ENCODE measurements around the gene ELP1.
"Not testable (repeated sequence)": the region's sequence is repeated elsewhere in the genome, so short reads cannot be mapped to it uniquely, and the experiment has no call there.

ELP1 gene

DNA sequence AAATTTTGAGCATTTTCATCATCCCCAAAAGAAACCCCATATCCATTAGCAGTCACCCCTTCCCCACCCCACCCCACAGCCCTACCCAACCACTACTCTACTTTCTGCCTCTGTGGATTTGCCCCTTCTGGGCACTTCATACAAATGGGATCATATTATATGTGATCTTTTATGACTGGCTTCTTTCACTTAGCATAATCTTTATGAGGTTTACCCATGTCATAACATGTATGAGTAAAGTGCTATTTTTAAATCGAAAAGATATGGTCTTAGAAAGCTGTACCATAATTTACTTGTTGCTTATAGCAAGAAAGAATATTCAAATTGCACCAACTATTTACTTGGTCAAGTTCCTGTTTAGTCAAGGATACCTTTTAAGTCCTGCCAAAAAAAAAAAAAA lies 12.7 kb downstream of the ELP1 start:
- DNase-seq, result no peak

DNA sequence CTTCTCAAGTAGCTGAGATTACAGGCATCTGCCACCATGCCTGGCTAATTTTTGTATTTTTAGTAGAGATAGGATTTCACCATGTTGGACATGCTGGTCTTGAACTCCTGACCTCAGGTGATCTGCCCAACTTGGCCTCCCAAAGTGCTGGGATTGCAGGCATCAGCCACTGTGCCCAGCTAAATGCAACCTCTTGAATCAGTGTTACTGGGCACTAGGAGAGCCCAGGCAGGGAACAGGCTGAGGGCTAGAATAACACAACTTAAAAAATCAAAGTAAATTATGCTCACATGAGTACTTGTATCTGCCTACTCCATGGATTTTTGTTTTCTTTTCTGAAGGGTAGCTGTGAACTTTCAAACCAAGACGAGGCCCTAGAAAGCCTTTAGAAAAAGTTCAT lies 13.5 kb downstream of the ELP1 start:
- not testable (repeated sequence) for DNase-seq

DNA sequence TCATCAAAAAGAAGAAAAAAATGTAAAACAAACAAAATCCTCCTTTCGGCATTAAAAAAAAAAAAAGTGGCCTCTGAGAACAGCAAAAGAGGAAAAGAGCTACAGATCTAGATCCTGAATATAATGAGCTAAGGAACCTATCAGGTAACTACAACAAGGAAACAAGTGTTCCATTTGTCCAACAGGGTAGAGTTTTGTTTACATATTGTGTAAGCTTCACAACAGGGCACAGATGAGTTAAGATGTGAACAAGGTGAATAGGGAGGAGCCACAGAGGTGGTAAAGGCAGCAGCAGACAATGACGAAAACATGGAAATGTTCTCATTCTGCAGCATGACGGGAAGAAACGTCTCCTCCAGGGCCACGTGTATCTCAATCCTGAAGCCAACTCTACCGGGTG lies 14.4 kb downstream of the ELP1 start:
- DNase-seq, result no peak

DNA sequence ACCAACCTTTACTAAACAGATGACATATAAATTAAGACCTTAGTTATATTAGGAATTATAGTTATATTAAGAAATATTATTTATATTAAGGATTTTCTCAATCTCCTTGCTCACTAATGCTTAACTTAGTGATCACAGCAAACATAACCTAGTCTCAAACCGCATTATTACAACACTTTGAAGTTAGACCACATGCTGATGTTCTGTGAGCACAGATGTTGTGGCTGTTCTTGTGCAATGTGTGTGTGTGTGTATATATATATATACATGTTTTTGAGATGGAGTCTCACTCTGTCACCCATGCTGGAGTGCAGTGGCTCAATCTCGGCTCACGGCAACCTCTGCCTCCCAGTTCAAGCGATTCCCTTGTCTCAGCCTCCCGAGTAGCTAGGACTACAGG lies 20.5 kb downstream of the ELP1 start:
- no peak for DNase-seq

DNA sequence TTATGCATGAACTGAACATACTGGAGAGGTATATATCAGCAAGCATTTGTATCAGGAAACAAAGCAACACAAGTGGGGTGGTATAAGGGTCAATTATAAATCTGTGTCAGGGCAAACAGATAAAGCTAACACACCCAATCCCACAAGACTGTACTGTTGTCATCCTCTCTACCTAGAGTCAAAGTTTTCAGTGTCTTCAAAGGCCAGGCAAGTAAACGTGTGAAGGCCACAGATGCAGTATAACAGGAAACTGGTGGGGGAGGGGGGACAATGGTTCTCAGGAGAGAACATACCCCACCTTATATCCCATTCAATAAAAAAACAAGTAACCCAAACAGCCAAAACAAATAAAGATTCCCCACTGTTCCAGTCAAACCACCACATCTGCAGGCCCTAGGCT lies 22.1 kb downstream of the ELP1 start:
- DNase-seq, result no peak

DNA sequence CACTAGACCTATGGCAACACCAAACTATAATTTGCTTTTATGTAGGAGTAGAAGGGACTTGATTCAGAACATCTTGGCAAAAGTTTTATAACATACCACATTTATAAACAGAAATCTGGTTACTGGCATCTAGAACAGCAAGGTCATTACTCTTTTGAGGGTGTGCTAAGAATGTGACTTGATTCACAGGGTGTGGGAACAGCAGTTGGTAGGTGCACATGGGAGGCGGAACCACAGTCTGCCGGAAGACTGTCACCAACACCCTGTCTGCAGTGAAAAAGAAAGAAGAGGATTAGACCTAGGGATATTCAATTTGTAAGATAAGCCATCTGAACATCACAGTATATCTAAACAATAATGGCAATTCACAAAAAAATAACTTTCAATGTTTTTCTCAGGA lies 23.0 kb downstream of the ELP1 start:
- no peak for DNase-seq

DNA sequence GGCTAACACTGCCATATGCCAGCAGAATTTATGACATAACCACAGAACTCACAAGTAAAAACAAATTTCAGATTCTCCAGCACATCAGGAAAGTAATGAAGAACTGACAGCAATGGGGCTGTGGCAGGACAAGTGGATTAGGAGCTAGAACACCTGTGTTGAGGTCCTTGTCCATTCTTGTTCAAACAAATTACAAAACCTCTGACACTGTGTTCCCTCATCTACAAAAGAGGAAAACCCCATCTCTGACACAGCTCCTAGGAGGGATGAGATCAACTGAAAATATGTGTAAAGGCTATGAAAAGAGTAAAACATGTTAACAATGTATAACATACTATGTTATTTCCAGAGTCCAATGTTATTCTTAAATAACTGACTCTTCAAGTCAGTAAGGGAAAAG lies 23.5 kb downstream of the ELP1 start:
- no peak for DNase-seq

DNA sequence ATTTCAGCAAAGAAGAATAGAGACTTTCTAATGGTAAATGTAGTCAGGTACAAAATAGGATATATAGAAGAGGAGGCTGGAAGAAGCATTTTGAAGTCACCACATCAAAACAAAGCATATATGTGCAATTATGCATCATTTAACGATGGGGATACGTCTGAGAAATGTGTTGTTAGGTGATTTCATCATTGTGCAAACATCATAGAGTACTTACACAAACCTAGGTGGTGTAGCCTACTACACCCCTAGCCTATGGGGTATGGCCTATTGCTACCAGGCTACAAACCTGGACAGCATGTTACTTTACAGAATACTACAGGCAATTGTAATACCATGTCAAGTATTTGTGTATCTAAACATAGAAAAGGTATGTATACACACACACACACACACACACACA lies 28.4 kb downstream of the ELP1 start:
- no peak for DNase-seq

DNA sequence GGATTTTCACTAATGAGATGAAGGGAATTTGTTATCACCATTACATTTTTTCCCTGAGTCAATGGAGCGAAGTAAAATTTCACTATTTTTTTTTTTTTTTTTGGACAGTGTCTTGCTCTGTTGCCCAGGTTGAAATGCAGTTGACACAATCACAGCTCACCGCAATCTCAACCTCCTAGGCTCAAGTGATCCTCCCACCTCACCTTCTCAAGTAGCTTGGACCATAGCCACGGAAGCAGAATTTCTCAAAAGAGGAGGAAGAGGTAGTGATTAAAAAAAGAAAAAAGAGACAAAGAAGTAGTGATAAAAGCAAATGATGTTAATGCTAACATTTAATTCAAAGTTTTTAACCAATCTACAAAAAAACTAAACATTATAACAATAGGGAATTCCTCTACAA lies 29.8 kb downstream of the ELP1 start:
- no peak for DNase-seq

DNA sequence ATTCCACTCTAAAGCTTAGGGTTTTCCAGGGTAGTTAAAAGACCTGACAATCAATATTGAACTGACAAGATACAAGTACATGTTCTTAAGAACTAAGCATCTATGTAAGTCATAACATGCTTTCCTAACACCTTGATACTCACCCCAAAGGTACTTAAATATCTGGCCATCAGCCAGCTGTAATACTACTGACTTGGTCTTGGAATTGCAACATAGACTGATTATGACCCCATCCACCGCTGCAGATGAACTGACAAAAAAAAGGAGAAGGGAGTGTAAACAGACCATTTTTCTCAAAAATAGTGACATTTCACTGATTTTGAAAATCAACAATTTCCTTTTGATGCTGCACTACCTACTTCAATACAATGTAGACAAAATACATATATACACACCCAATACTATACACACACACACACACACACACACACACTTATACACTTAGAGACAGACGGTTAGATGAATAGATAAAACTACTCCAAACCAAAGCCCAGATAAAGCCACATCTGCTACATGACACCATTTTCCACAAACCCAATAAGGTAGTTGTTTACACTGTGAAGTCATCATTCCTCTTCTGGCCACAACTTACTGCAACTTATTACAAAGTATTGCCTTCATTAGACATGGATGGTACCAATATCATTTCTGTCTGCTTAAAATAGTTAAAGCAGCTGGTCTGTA lies 30.4 kb downstream of the ELP1 start:
- no peak for DNase-seq

DNA sequence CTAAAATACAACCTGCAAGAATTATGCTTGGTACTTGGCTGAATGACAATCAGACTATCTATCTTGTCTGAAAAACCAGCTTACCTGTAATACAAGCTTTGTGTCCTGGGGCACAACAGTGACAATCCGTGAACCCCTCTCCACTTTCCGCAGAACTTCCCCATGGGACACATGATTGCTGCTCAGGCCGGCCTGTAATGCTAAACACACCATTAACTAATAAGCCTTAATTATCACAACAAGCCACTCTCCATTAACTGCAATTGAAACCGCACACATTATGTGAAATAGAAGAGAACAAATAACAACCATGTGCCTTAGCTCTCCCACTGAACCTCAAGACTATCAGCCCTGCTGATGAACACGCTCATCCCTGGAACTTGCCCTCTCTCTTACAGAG lies 33.7 kb downstream of the ELP1 start:
- no peak for DNase-seq

DNA sequence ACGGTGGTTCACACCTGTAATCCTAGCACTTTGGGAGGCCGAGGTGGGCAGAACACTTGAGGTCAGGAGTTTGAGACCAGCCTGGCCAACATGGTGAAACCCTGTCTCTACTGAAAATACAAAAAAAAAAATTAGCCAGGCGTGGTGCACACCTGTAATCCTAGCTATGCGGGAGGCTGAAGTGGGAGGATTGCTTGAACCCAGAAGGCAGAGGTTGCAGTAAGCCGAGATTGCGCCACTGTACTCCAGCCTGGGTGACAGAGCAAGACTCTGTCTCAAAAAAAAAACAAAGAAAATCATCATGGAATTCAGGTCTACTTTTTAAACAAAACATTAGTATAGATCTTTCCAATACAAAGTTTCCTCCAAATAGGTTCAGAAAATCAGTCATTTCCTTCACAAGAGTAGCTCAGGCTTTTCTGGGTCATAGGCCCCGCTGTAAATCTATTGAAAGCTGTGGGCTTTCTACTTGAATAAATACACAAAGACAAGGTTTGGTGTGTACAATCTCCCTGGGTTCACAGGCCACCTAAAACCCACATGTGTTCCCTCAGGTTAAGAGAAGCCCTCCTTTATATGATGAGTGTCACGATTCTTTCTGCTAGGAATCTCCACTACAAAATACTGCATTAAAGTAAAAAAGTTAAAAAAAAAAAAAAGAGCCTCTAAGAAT lies 34.8 kb downstream of the ELP1 start:
- DNase-seq, result not testable (repeated sequence)

DNA sequence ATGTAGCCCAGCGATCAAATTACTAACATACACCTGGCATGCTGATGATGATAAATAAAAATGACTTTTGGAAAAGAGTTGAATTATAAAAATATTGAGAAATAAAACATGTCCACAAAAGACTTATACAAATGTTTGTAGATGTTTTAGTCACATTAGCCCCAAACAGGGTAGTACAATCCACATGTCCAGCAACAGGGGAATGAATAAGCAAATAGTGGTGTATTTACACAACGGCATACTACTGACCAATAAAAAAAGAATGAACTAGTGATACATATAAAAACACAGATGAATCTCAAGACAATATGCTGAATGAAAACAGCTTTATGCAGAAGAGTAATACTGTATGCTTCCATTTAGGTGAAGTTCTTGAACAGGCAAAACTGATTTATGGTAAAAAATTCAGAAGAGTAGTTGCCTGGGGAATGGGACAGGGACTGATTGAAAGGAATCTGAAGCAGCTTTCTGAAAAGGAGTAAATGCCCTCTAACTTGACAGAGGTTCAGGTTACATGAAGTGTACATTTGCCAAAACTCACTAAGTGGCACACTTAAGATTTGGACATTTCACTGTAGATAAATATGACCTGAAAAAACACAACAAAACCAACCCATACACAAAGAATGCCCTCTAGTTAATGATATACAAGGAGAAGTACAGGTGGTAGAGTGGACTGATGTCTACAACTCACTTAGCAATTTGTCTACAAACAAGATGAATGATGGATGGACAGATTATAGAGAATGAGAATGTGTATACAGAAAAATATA lies 36.4 kb downstream of the ELP1 start:
- DNase-seq, result no peak

DNA sequence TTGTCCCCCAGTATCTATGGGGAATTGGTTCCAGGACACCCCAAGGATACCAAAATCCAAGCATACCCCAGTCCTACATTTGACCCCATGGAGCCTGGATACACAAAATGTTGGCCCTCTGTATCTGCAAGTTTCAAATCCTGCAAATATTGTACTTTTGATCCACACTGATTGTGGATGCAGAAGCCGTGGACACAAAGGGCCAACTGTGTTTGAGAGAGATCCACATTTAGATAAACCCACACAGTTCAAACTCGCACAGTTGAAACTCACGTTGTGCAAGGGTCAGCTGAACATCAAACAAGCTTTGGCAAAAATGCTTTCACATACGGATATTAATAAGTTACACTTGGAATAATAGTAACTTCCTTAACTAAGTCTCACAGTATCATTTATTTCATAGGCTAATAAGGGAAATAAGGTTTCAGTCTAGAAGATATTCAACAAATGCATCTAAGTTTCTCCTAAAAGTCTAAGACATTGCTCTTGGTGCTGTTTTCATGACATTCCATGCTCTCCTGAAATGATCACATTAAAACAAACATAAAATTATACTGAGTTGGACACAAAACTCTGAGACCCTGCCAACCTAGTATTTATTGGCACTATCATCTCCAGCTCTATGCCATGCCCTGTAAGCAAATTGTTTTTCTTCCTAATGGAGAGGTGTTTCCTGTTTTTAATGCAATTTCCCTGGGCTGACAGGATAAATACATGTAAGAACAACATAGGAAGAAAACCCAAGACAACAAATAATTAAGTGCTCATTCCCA lies 39.5 kb downstream of the ELP1 start:
- no peak for DNase-seq

DNA sequence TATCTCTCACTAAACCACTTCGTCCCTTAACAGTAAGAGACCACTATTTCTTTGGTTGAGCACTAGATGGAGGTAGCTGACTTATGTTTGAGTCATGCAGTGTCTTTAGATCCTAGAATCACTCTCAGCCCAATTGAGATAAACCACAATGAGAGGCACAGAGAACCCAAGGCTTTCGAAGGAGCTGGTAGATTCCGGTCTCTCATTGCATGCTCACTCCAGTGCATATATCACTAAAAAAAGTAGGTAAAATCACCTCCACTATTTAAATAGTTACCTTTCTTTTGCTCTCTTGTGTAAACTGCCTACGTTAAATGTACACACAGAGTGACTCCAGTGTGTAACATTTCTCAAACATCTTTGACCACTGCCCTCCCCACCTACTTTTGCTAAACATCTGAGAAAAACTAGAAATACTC lies 44.3 kb downstream of the ELP1 start:
- no peak for DNase-seq

DNA sequence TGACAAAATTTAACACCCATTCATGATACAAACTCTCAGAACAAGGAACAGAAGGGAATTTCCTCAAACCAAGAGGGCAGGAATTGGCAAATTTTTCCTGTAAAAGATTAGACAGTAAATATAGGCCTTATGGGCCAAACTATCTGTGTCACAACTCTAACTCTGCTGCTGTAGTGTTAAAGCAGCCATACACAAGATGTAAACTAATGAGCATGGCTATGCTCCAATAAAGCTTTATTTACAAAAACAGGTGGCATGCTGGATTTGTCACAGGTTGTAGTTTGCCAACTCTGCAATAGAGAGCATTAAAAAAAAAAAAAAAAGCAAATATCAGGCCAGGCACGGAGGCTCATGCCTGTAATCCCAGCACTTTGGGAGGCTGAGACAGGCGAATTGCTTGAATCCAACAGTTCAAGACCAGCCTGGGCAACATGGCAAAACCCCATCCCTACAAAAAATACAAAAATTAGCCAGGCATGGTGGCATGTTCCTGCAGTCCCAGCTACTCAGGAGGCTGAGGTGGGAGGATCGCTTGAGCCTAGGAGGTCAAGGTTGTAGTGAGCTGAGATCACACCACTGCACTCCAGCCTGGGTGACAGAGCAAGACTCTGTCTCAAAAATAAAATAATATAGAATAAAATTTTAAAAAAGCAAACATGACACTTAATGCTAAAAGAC lies 47.2 kb downstream of the ELP1 start:
- not testable (repeated sequence) for DNase-seq

DNA sequence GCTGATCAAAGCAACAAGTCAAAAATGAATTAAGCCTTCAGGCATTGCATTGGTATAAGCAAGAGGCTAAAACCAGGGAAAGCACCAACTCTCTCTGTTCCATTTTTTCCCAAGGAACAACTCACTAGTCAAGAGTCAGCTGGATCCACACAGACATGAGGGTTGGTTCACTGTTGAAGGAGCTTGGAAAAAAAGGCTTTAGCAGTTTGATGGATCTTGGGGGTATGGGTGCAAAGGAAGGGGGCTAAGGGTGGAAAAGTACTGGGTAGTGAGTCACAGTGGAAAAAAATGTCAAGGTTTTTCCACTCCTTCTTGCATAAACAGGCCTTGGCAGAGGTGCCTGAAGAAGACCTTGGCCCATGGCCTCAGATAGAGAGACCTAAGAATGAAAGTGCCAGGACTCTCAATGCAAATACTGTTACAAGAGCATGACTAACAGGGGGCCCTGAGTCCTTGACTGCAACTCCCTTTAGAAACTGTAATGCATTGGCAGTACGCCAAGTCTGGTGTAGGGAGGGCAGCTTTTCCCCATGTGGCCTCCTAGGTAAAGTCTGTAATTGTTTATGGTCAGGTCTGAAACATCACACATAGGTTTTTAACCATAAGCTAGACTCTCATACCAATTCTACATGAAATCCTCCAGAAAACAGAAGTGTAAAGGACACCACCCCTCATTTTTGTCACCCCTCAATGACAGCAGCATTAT lies 48.1 kb downstream of the ELP1 start:
- peak; percentile 90 for DNase-seq

DNA sequence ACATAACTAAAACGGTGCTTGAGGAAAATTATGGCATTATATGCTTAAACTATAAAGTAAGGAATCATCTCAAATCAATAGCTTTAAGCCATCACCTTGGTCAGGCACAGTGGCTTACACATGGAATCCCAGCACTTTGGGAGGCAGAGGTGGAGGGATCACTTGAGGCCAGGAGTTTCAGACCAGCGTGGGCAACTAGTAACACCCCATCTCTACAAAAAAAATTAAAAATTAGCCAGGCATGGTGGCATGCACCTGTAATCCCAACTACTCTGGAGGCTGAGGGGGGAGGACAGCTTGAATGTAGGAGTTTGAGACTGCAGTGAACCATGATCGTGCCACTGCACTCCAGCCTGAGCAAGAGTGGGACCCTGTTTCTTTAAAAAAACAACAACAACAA lies 49.2 kb downstream of the ELP1 start:
- no peak for DNase-seq

DNA sequence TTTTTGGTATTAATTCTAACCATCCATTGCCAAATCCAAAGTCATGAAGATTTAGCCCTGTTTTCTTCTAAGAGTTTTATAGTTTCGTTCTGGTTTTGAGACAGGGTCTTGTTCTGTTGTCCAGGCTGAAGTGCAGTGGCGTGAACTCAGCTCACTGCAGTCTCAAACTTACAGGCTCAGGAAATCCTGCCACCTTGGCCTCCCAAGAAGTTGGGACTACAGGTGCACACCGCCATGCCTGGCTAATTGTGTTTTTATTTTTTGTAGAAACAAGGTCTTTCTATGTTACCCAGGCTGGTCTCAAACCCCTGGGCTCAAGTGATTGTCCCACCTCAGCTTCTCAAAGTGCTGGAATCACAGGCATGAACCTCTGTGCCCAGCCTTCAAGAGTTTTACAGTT lies 50.8 kb downstream of the ELP1 start:
- DNase-seq, result no peak

DNA sequence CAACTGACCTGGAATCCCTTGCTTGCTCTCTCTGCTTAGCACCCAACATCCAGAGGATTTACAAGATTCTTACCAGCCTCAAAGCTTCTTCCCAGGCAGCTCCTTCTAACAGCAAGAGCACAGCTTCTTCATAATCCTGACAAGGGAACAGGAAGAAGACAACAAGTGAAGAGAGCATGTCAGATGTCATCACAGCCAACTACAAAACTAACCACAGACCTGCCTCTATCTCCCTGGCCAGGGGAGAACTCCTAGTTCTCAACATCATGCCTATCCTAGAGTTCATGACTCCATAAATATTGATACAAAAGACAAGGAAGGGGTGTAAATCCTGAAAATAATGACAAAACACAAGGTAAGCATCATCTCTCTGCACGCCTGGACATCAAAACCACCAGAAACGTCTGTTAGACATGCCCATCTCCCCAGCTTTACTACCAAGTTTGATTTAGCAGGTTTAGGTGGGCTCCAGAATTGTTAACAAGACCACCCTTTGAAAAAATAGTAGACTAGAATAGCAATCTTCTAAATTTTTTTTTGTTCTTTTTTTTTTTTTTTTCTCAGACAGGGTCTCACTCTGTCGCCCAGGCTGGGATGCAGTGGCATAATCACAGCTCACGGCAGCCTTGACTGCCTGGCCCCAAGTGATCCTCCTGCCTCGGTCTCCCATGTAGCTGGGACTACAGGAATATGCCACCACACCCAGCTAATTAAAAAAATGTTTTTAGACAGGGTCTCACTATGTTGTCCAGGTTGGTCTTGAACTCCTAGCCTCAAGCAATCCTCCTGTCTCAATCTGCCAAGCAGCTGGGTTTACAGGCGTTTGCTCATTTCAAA lies 51.7 kb downstream of the ELP1 start:
- DNase-seq, result no peak

DNA sequence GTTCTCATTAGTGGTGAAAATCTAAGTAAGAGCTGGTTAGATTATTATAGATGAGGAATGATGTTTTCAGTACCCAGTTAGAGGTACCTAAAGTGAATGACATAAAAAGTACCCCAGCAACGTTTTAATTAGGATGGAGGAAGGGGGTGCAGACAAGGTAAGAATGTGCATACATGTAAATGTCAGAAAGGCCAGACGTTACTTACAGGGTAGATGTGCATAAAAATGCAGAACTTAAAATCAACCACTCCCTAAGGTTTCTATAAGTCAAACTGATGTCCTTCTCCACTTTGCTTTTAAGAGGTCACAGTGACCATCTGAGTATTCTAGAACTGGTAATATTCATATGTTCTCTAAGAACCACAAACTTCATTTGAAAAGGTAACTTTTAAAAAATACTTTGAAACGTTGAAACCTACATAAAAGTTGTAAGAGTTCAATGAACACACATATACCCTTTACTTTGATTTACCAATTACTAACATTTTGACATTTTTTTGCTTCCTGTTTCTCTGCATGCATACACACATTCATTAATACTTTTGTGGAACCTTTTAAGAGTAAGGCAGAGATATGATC lies 53.1 kb downstream of the ELP1 start:
- no peak for DNase-seq
